Rectal smooth muscle tissue (tissue), 1 donor: ENCODE data around the gene GMDS.

Experiments
- H3K27ac ChIP-seq: one replicate; pipeline ENCODE4 v1.7.0; 2013; ENCODE audit warnings: low read depth, low read length, inconsistent platforms
- H3K27me3 ChIP-seq: one replicate; pipeline ENCODE4 v1.7.0; 2013; ENCODE audit warnings: low read length; ENCODE audit not compliant: control insufficient read depth, insufficient read depth
- H3K36me3 ChIP-seq: one replicate; pipeline ENCODE4 v1.7.0; 2013; ENCODE audit warnings: low read length; ENCODE audit not compliant: control insufficient read depth, insufficient read depth
- H3K4me1 ChIP-seq: one replicate; pipeline ENCODE4 v1.7.0; 2013; ENCODE audit warnings: low read length; ENCODE audit not compliant: control insufficient read depth, insufficient read depth
- H3K4me3 ChIP-seq: one replicate; pipeline ENCODE4 v1.7.0; 2013; ENCODE audit warnings: low read length
- H3K9ac ChIP-seq: one replicate; pipeline ENCODE4 v1.7.0; 2013; ENCODE audit warnings: low read length

GMDS gene

GRCh38 chr6:1942834-1943233 lies 302.6 kb downstream of the GMDS start:
- H3K27ac ChIP-seq: no peak overlapping the region
- no peak overlapping the region for H3K9ac ChIP-seq
- H3K4me1 ChIP-seq: no peaks in the 10 kb centered on the region
- H3K4me3 ChIP-seq: no peak overlapping the region
- no peaks in the 10 kb centered on the region for H3K27me3 ChIP-seq
- H3K36me3 ChIP-seq: no peaks in the 10 kb centered on the region

GRCh38 chr6:1941534-1941933 lies 303.9 kb downstream of the GMDS start:
- H3K9ac ChIP-seq: no peak overlapping the region
- no peaks in the 10 kb centered on the region for H3K27me3 ChIP-seq
- H3K36me3 ChIP-seq: no peaks in the 10 kb centered on the region
- H3K27ac ChIP-seq: no peak overlapping the region
- no peak overlapping the region for H3K4me3 ChIP-seq
- no peaks in the 10 kb centered on the region for H3K4me1 ChIP-seq

- Histone ChIP-seq H3K27ac (no peak overlapping the region), H3K4me3 (no peak overlapping the region), H3K36me3 (no peaks in the 10 kb centered on the region)
Measured at GRCh38 chr6:1940381-1940780, 305.0 kb downstream of the GMDS start.

GRCh38 chr6:1933292-1933691 lies 312.1 kb downstream of the GMDS start:
- Histone ChIP-seq H3K36me3 (peaks cover 4% of the 10 kb centered on the region), H3K4me1 (no peaks in the 10 kb centered on the region), H3K27me3 (no peaks in the 10 kb centered on the region), H3K4me3 (no peak overlapping the region), H3K9ac (no peak overlapping the region), H3K27ac (no peak overlapping the region)

More at GRCh38 chr6:1940381-1940780, 305.0 kb downstream of the GMDS start:
- Histone ChIP-seq H3K9ac (no peak overlapping the region), H3K4me1 (no peaks in the 10 kb centered on the region), H3K27me3 (no peaks in the 10 kb centered on the region)

- Histone ChIP-seq H3K27me3 (no peaks in the 10 kb centered on the region), H3K4me1 (no peaks in the 10 kb centered on the region), H3K9ac (no peak overlapping the region), H3K27ac (no peak overlapping the region), H3K4me3 (no peak overlapping the region), H3K36me3 (peaks cover 4% of the 10 kb centered on the region)
Measured at GRCh38 chr6:1931817-1932216, 313.6 kb downstream of the GMDS start.

GRCh38 chr6:1930356-1930755 lies 315.0 kb downstream of the GMDS start:
- H3K4me3 ChIP-seq: no peak overlapping the region
- no peak overlapping the region for H3K9ac ChIP-seq
- H3K36me3 ChIP-seq: peaks cover 4% of the 10 kb centered on the region
- no peaks in the 10 kb centered on the region for H3K4me1 ChIP-seq
- H3K27me3 ChIP-seq: no peaks in the 10 kb centered on the region
- H3K27ac ChIP-seq: no peak overlapping the region

- no peaks in the 10 kb centered on the region for H3K27me3 ChIP-seq
- no peak overlapping the region for H3K9ac ChIP-seq
- H3K4me3 ChIP-seq: no peak overlapping the region
- peaks cover 4% of the 10 kb centered on the region for H3K36me3 ChIP-seq
- no peaks in the 10 kb centered on the region for H3K4me1 ChIP-seq
- H3K27ac ChIP-seq: no peak overlapping the region
Measured at GRCh38 chr6:1929931-1930330, 315.5 kb downstream of the GMDS start.

GRCh38 chr6:1925743-1926430 lies 319.5 kb downstream of the GMDS start:
- Histone ChIP-seq H3K36me3 (peaks cover 4% of the 10 kb centered on the region), H3K9ac (no peak overlapping the region), H3K27ac (no peak overlapping the region), H3K4me1 (no peaks in the 10 kb centered on the region), H3K4me3 (no peak overlapping the region), H3K27me3 (no peaks in the 10 kb centered on the region)

GRCh38 chr6:1923449-1923848 lies 322.0 kb downstream of the GMDS start:
- no peak overlapping the region for H3K27ac ChIP-seq
- no peak overlapping the region for H3K9ac ChIP-seq
- H3K36me3 ChIP-seq: no peaks in the 10 kb centered on the region
- no peaks in the 10 kb centered on the region for H3K27me3 ChIP-seq
- H3K4me3 ChIP-seq: no peak overlapping the region
- H3K4me1 ChIP-seq: no peaks in the 10 kb centered on the region

- H3K36me3 ChIP-seq: no peaks in the 10 kb centered on the region
- no peak overlapping the region for H3K27ac ChIP-seq
- no peak overlapping the region for H3K9ac ChIP-seq
- H3K27me3 ChIP-seq: no peaks in the 10 kb centered on the region
- no peaks in the 10 kb centered on the region for H3K4me1 ChIP-seq
- no peak overlapping the region for H3K4me3 ChIP-seq
Measured at GRCh38 chr6:1917626-1918371, 327.6 kb downstream of the GMDS start.

GRCh38 chr6:1916334-1917070 lies 328.9 kb downstream of the GMDS start:
- Histone ChIP-seq H3K27me3 (no peaks in the 10 kb centered on the region), H3K4me1 (no peaks in the 10 kb centered on the region), H3K27ac (no peak overlapping the region), H3K9ac (no peak overlapping the region), H3K36me3 (no peaks in the 10 kb centered on the region), H3K4me3 (no peak overlapping the region)

- Histone ChIP-seq H3K4me1 (no peaks in the 10 kb centered on the region), H3K4me3 (no peak overlapping the region), H3K36me3 (no peaks in the 10 kb centered on the region), H3K27ac (no peak overlapping the region), H3K9ac (no peak overlapping the region), H3K27me3 (no peaks in the 10 kb centered on the region)
Measured at GRCh38 chr6:1915226-1915625, 330.2 kb downstream of the GMDS start.
